Subcutaneous adipose tissue (tissue), 4 donors: Measurements from ENCODE around the gene MYL3. TPM values are rescaled to one million over a fixed set of nuclear protein-coding genes. Genes with fewer than 3 reads are reported as not detected.

Experiments
- total RNA-seq, 4 donors: library from RNA; depleted of rRNA; stranded (reverse); fragments of >200 nt; gene quantifications; one replicate each; pipeline ENCODE4 v1.1.0, GENCODE V29; 2016
- TF ChIP-seq, protein P1 (sequence below): fragments of 450-650 bp; IDR thresholded peaks from one replicate; pipeline ENCODE4 v1.5.1; 2016; ENCODE audit warnings: low read depth, mild to moderate bottlenecking, control low read depth, antibody characterized with exemption, moderate library complexity

The MYL3 gene
- total RNA-seq, 4 donors from 2014 or later = 2.0 to 9.8 (median 6.4) TPM

DNA sequence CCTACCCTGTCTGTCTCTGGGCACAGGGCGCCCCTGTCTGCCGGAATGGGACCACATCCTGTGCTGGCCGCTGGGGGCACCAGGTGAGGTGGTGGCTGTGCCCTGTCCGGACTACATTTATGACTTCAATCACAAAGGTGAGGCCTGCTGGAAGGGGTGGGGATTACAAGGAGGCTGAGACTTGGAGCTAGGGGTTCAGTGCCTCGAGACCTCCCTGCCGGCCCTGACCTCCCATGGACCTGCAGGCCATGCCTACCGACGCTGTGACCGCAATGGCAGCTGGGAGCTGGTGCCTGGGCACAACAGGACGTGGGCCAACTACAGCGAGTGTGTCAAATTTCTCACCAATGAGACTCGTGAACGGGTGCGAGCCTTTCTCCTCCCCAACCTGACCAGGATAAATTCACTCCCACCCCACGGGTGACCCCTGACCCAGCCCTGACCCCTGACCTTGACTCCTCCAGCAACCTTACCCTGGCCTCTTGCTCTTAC is 34.6 kb upstream of the MYL3 start:
- TF ChIP-seq, protein P1, sequence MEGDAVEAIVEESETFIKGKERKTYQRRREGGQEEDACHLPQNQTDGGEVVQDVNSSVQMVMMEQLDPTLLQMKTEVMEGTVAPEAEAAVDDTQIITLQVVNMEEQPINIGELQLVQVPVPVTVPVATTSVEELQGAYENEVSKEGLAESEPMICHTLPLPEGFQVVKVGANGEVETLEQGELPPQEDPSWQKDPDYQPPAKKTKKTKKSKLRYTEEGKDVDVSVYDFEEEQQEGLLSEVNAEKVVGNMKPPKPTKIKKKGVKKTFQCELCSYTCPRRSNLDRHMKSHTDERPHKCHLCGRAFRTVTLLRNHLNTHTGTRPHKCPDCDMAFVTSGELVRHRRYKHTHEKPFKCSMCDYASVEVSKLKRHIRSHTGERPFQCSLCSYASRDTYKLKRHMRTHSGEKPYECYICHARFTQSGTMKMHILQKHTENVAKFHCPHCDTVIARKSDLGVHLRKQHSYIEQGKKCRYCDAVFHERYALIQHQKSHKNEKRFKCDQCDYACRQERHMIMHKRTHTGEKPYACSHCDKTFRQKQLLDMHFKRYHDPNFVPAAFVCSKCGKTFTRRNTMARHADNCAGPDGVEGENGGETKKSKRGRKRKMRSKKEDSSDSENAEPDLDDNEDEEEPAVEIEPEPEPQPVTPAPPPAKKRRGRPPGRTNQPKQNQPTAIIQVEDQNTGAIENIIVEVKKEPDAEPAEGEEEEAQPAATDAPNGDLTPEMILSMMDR = no peak

DNA sequence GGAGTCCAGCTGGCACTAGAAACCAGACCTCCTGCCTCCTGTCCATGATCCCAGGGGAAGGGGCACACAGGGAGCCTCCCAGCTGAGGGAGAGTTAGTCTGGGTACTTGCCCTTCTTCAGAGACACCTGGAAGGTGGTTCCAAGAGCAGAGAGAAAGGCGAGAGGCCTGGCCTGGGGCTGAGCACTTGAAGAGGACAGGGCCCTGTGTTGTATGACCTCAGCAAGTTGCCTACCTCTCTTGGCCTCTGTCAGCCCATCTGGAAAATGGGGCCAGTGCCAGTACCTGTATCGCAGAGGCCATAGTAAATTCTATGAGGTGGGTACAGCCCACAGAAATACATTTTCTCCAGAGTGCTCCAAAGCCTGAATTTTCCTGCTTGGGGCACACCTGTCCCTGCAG is 33.8 kb upstream of the MYL3 start:
- TF ChIP-seq, protein P1 = no peak

DNA sequence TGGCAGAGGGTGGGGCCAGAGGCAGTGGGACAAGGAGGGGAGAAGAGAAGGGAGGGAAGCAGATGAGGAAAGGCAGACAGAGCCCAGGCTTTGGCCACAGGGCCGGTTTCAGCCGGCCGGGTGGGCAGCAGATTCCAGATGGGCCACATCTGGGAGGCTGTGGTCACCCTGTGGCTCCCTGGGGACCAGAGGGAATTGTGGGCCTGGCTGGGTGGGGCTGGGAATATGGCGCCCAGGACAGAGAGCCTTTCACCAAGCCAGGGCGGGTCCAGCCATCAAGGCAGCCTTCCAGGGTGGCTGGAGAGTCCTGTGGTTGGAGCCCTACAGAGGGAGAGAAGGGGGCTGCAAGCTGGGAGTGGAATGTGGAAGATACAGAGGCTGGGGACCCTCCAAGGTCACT is 33.1 kb upstream of the MYL3 start:
- TF ChIP-seq, protein P1 = no peak

DNA sequence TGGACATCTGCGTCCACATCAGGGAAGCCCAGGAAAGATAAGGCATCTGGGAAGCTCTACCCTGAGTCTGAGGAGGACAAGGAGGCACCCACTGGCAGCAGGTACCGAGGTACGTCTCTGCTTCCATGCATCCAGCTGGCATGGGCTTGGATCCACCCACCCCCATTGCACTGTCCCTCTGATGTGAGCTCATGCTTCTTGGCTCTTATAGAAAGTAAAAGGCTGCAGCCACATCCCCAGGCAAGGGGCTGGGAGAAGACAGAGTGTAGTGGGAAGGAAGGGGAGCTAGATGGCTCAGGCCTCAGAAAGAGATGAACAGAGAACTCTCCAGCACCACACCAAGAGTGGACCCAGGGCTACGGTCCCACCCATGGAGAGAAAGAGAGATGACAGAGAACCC is 32.5 kb upstream of the MYL3 start:
- TF ChIP-seq, protein P1 = no peak

DNA sequence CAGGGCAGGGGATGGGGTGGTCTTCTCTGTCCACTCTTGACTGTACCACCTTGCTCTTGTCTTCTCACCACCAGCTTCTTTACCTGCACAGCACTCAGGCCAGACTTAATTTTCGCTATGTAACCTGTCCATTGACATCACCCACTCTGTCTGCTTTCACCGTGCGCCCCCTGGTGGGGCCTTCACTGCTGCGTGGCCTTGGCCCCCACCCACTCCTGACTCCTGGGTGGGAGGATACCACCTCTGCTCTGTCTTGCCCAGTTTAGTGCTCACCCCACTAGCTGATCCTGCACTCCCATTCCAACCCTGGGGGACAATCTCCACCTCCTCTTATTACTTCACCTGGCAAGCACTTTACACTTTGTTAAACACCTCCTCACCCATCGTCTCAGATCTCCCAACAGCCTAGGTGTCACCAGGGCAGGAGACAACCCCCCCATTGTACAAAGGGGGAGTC is 32.0 kb upstream of the MYL3 start:
- TF ChIP-seq, protein P1 = no peak

DNA sequence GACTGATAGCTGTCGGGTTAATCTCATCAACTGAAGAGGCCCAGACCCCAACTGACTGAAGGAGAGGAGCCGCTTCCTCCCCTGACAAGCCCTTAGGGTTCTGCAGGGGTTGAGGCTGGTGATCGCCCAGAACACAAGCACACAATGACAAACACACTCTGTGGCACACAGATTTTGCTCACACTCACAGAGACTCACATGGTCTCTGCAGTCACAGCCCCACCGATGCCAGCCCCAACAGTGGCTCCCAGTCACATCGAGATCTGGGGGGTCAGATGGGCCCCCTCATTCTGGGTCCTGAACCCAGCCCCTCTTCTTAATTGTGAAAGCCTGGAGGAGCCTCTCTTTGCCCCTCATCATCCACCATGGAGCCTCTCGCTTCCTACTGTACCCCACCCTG is 31.0 kb upstream of the MYL3 start:
- TF ChIP-seq, protein P1 = no peak

DNA sequence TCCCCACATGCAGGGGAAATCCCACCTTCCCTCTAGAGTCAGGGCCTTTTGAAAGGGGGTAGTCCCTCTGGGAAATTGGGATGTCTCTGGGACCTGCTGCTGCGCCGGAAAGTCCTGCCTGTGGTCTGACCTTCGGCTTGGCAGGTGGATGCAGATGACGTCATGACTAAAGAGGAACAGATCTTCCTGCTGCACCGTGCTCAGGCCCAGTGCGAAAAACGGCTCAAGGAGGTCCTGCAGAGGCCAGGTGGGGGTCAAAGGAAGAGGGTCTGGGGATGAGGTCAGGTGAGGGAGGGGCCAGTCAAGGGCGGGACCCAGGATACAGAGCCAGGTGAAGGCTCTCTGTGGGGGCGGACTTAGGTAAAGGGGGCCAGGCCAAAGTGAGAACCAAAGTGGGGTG is 30.5 kb upstream of the MYL3 start:
- TF ChIP-seq, protein P1 = no peak
